Fibroblast of skin of left biceps (primary cell): Measurements from ENCODE around the gene NTRK2.

Source experiments
- DNase-seq, 2 experiments: peaks; one replicate each; pipeline ENCODE4 v3.0.0-alpha.2; 2013; ENCODE audit warnings: low read depth in 2 of 2

Gene NTRK2

GRCh38 chr9:84850830-84851392 lies 181.4 kb downstream of the NTRK2 start:
- no peak for DNase-seq

GRCh38 chr9:84851935-84852585 lies 182.5 kb downstream of the NTRK2 start:
- no peak for DNase-seq

GRCh38 chr9:84852617-84853301 lies 183.2 kb downstream of the NTRK2 start:
- no peak for DNase-seq

GRCh38 chr9:84856181-84856632 lies 186.7 kb downstream of the NTRK2 start:
- peak in 1 of 2 experiments; percentile 13 for DNase-seq

- DNase-seq = no peak
These were observed 187.7 kb downstream of the NTRK2 start for GRCh38 chr9:84857211-84857610.

- no peak for DNase-seq
These were observed 188.8 kb downstream of the NTRK2 start for GRCh38 chr9:84858364-84858763.

GRCh38 chr9:84860249-84861115 lies 191.0 kb downstream of the NTRK2 start:
- DNase-seq = peak; percentile 55 to 66

GRCh38 chr9:84861455-84861854 lies 191.9 kb downstream of the NTRK2 start:
- no peak for DNase-seq

GRCh38 chr9:84862308-84862707 lies 192.8 kb downstream of the NTRK2 start:
- no peak for DNase-seq

- peak in 1 of 2 experiments; percentile 24 for DNase-seq
These were observed 193.3 kb downstream of the NTRK2 start for GRCh38 chr9:84862810-84863287.

- no peak for DNase-seq
These were observed 193.8 kb downstream of the NTRK2 start for GRCh38 chr9:84863372-84863771.

GRCh38 chr9:84866396-84867175 lies 197.1 kb downstream of the NTRK2 start:
- DNase-seq = no peak

- DNase-seq = no peak
These were observed 197.7 kb downstream of the NTRK2 start for GRCh38 chr9:84867186-84867585.

- no peak for DNase-seq
These were observed 199.6 kb downstream of the NTRK2 start for GRCh38 chr9:84869091-84869490.

GRCh38 chr9:84871983-84872382 lies 202.5 kb downstream of the NTRK2 start:
- no peak for DNase-seq

GRCh38 chr9:84874022-84874421 lies 204.5 kb downstream of the NTRK2 start:
- no peak for DNase-seq

GRCh38 chr9:84874596-84874995 lies 205.1 kb downstream of the NTRK2 start:
- no peak for DNase-seq

- no peak for DNase-seq
These were observed 205.7 kb downstream of the NTRK2 start for GRCh38 chr9:84875193-84875592.

- no peak for DNase-seq
These were observed 210.1 kb downstream of the NTRK2 start for GRCh38 chr9:84879631-84880030.

- DNase-seq = no peak
These were observed 211.3 kb downstream of the NTRK2 start for GRCh38 chr9:84880835-84881234.

GRCh38 chr9:84886866-84887265 lies 217.3 kb downstream of the NTRK2 start:
- no peak for DNase-seq
